Endothelial cell of umbilical vein (primary cell): ENCODE results near the gene FKRP. TPM values are rescaled to one million over a fixed set of nuclear protein-coding genes. Genes with fewer than 3 reads are reported as not detected.
A peak's percentile ranks its signal among the peaks of the same experiment; 100 is the strongest.

ENCODE experiments used
- BruUV-seq: library from RNA; stranded (reverse); fragments of 400-500 nt; replicated peaks from 2 replicates; lab custom pipeline; 2021; lab: Mats Ljungman, UMichigan
- CTCF ChIA-PET: fragments of 300-600, 350-600 bp; sonication (Branson Sonifier 250); formaldehyde crosslinking; loops from one replicate; lab custom pipeline; 2021; ENCODE audit warnings: antibody characterized with exemption, inconsistent platforms; lab: Charles Lee
- POLR2A ChIA-PET: fragments of 300-600, 350-600 bp; sonication (Branson Sonifier 250); formaldehyde crosslinking; loops from one replicate; lab custom pipeline; 2021; ENCODE audit warnings: antibody characterized with exemption, inconsistent platforms; lab: Charles Lee
- DNase-seq: peaks from one replicate; pipeline ENCODE4 v3.0.0-alpha.2; 2011; ENCODE audit warnings: low read depth, low spot score
- FAIRE-seq: peaks from 2 replicates; lab custom pipeline; 2011; peaks lifted over from hg19 to GRCh38; lab: Jason Lieb, UNC
- H2AFZ ChIP-seq: 2 replicates; pipeline ENCODE4 v1.6.0; 2012; ENCODE audit warnings: low read depth, low read length, control low read depth, inconsistent platforms
- H3K27ac ChIP-seq: 2 replicates; pipeline ENCODE4 v1.5.1; 2011; ENCODE audit warnings: low read depth, mild to moderate bottlenecking, control low read depth, low read length, moderate library complexity; ENCODE audit not compliant: insufficient read depth
- H3K27me3 ChIP-seq, 2 experiments: 2 replicates each; pipeline versions ENCODE4 v1.6.0 to v1.6.1; 2011; ENCODE audit warnings: low read length in 2 of 2, mixed read lengths in 1 of 2; ENCODE audit not compliant: control insufficient read depth in 2 of 2, insufficient read depth in 2 of 2
- H3K36me3 ChIP-seq, 2 experiments: 2 replicates in 1 of 2; 3 replicates in 1 of 2; pipeline ENCODE4 v1.5.1; 2011; ENCODE audit warnings: low read length in 2 of 2, mild to moderate bottlenecking in 1 of 2, moderate library complexity in 1 of 2; ENCODE audit not compliant: control insufficient read depth in 2 of 2, insufficient read depth in 2 of 2; ENCODE audit errors: extremely low read depth in 1 of 2
- H3K4me1 ChIP-seq: 3 replicates; pipeline ENCODE4 v1.5.1; 2011; ENCODE audit warnings: mild to moderate bottlenecking, low read length; ENCODE audit not compliant: control insufficient read depth, insufficient read depth; ENCODE audit errors: extremely low read depth
- H3K4me2 ChIP-seq: 2 replicates; pipeline ENCODE4 v1.6.1; 2011; ENCODE audit warnings: low read length, control low read depth, mixed read lengths; ENCODE audit not compliant: insufficient read depth
- H3K4me3 ChIP-seq, 3 experiments: fragments of 200-600 bp in 1 of 3; sonication (generic), shearing (Covaris generic) in 1 of 3; replicated peaks in 1 of 3; 2 replicates each; pipeline ENCODE4 v1.5.1; 2011 to 2016; ENCODE audit warnings: control low read depth in 3 of 3, low read length in 3 of 3, mild to moderate bottlenecking in 2 of 3, inconsistent platforms in 1 of 3, low read depth in 1 of 3, moderate library complexity in 1 of 3; ENCODE audit not compliant: insufficient read depth in 1 of 3
- H3K79me2 ChIP-seq: 2 replicates; pipeline ENCODE4 v1.6.0; 2012; ENCODE audit warnings: low read length, inconsistent platforms; ENCODE audit not compliant: control insufficient read depth, insufficient read depth
- H3K9ac ChIP-seq: replicated peaks from 2 replicates; pipeline ENCODE3; 2011; ENCODE audit warnings: low read length, control low read depth; ENCODE audit not compliant: insufficient read depth; ENCODE audit errors: extremely low read depth
- H3K9me1 ChIP-seq: replicated peaks from 3 replicates; pipeline ENCODE4 v1.6.0; 2011; ENCODE audit warnings: mild to moderate bottlenecking, low read length; ENCODE audit not compliant: control insufficient read depth, insufficient read depth; ENCODE audit errors: extremely low read depth
- H3K9me3 ChIP-seq: replicated peaks from 2 replicates; pipeline ENCODE4 v1.5.1; 2012; ENCODE audit warnings: low read length, inconsistent platforms; ENCODE audit not compliant: control insufficient read depth, insufficient read depth
- H4K20me1 ChIP-seq: replicated peaks from 2 replicates; pipeline ENCODE3; 2011; ENCODE audit warnings: mild to moderate bottlenecking, low read length; ENCODE audit not compliant: control insufficient read depth, insufficient read depth; ENCODE audit errors: extremely low read depth
- MYC ChIP-seq: IDR thresholded peaks from one replicate; pipeline ENCODE4 v1.6.1; 2011; ENCODE audit warnings: mild to moderate bottlenecking, low read depth, low read length
- POLR2AphosphoS5 ChIP-seq: IDR thresholded peaks from 2 replicates; pipeline ENCODE4 v1.6.1; 2012; ENCODE audit warnings: low read depth, mild to moderate bottlenecking, control low read depth, low read length, moderate library complexity; ENCODE audit not compliant: insufficient read depth
- dilution Hi-C: fragments of 300-500 bp; cut with MboI; formaldehyde crosslinking; loops from one replicate; pipeline ENCODE4 v1.15.0; 2019; ENCODE audit warnings: low sequenced_read_pairs; ENCODE audit not compliant: extremely low pct_ligation_motif_present
- intact Hi-C: fragments of 100-400 bp; cut with micrococcal nuclease; formaldehyde crosslinking; loops from one replicate; pipeline ENCODE4 v1.10.0; 2022
- polyA plus RNA-seq, 4 experiments: library from polyadenylated mRNA; depleted of rRNA in 3 of 4; stranded (reverse) in 3 of 4; unstranded in 1 of 4; fragments of >200 nt; gene quantifications; 2 replicates each; pipeline versions ENCODE4 v1.2.1 to v1.2.3, GENCODE V29; 2011 to 2012; ENCODE audit warnings: missing spikeins in 1 of 4
- total RNA-seq: library from RNA; stranded (reverse); gene quantifications from 2 replicates; pipeline ENCODE4 v1.2.3, GENCODE V29; 2021
- TF ChIP-seq, protein P1 (sequence below), 2 donors: IDR thresholded peaks; 1 replicate in 1 of 2; 2 replicates in 1 of 2; pipeline ENCODE4 v1.5.1; 2011; ENCODE audit warnings: low read length in 2 of 2, mild to moderate bottlenecking in 2 of 2, moderate library complexity in 2 of 2, control low read depth in 1 of 2, inconsistent platforms in 1 of 2, low read depth in 1 of 2; ENCODE audit not compliant: insufficient read depth in 1 of 2; ENCODE audit errors: extremely low read depth in 1 of 2

The FKRP gene
- total and polyA plus RNA-seq, 2 donors (not counting 3 experiments of a cell fraction or from before 2014, with no cell fraction given), result 31.5 to 32.8 TPM

- peaks cover 13 to 16% of the 10 kb centered on the region in 2 experiments for H3K36me3 ChIP-seq
- peaks cover 4% of the 10 kb centered on the region for H4K20me1 ChIP-seq
- intact Hi-C loops, result loop anchor here (5.0 kb wide), 1 partner anchor 473 kb away; the partner anchor contains the start of gene CCDC9
- peak overlapping the region; percentile 98 for H3K27ac ChIP-seq
- ChIA-PET POLR2A (interaction anchor here (0.9 kb wide), 1 partner anchor 18 kb away, joined by 4 read pairs; no protein-coding TSS in a partner anchor), CTCF (interaction anchor here (0.8 to 6.7 kb wide), 12 partner anchors 14 to 69 kb away, joined by 3 to 63 read pairs (median 4); no protein-coding TSS in a partner anchor)
- dilution Hi-C loops, result no loop called here
- no peak for TF ChIP-seq MYC
- TF ChIP-seq POLR2AphosphoS5, result peak; percentile 51
- TF ChIP-seq, protein P1, sequence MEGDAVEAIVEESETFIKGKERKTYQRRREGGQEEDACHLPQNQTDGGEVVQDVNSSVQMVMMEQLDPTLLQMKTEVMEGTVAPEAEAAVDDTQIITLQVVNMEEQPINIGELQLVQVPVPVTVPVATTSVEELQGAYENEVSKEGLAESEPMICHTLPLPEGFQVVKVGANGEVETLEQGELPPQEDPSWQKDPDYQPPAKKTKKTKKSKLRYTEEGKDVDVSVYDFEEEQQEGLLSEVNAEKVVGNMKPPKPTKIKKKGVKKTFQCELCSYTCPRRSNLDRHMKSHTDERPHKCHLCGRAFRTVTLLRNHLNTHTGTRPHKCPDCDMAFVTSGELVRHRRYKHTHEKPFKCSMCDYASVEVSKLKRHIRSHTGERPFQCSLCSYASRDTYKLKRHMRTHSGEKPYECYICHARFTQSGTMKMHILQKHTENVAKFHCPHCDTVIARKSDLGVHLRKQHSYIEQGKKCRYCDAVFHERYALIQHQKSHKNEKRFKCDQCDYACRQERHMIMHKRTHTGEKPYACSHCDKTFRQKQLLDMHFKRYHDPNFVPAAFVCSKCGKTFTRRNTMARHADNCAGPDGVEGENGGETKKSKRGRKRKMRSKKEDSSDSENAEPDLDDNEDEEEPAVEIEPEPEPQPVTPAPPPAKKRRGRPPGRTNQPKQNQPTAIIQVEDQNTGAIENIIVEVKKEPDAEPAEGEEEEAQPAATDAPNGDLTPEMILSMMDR (IDR thresholded peaks at IDR 0.05; ENCODE audit: extremely low read depth in 1 of 2, insufficient read depth in 1 of 2, low read depth in 1 of 2, low read length in 2 of 2), result peak; percentile 12 to 13
- H3K9me3 ChIP-seq, result no peaks in the 10 kb centered on the region
- no peak overlapping the region for H2AFZ ChIP-seq
- no peak overlapping the region for H3K9ac ChIP-seq
- peaks cover 34% of the 10 kb centered on the region for H3K4me1 ChIP-seq
- H3K27me3 ChIP-seq, result no peaks in the 10 kb centered on the region
- BruUV-seq, result no TSS peak
- H3K79me2 ChIP-seq, result peaks cover 63% of the 10 kb centered on the region
- no peaks in the 10 kb centered on the region for H3K9me1 ChIP-seq
- FAIRE-seq, result peak; percentile 89
- H3K4me2 ChIP-seq, result peak overlapping the region; percentile 69
- peak; percentile 74 for DNase-seq
- peak overlapping the region in 2 of 3 experiments; percentile 15 to 36 for H3K4me3 ChIP-seq
Observed at GRCh38 chr19:46784262-46785053, 38.6 kb downstream of the FKRP start.
